ENCODE measurements around the gene VPS13D. TPM values are rescaled to one million over a fixed set of nuclear protein-coding genes. Genes with fewer than 3 reads are reported as not detected.

VPS13D gene
- total RNA-seq, 1 experiment from 2014 or later = 30.7 TPM

DNA sequence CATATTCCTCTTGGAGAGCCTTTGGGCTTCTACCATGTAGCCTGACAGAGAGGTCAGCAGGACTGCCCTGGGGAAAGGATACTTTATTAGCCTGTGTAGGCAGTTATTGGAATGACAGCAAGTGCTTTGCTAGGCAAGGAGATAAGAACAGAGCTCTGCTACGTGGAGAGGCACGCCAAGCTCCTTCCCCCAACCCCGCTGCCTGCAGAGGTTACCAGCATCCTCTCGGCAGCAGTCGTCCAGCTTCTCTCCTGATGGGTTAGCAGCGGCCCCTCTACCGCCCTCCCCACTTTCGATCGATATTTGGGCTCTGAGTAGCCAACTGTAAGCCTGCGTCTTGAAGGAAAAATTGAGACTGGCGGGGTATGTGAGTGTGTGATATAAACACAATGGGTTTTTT, 265.9 kb downstream of the VPS13D start:
- ChIA-PET CTCF (no interaction called here), POLR2A (ENCODE audit: unreplicated experiment) (no interaction called here)
- no peaks in the 10 kb centered on the region for H4K20me1 ChIP-seq (ENCODE audit: low read length)
- no peak for TF ChIP-seq EZH2 (IDR thresholded peaks at IDR 0.05; ENCODE audit: low read length, unreplicated experiment)
- TF ChIP-seq EZH2phosphoT487 (IDR thresholded peaks at IDR 0.05; ENCODE audit: borderline replicate concordance, low read length) = no peak
- TF ChIP-seq, protein P1, sequence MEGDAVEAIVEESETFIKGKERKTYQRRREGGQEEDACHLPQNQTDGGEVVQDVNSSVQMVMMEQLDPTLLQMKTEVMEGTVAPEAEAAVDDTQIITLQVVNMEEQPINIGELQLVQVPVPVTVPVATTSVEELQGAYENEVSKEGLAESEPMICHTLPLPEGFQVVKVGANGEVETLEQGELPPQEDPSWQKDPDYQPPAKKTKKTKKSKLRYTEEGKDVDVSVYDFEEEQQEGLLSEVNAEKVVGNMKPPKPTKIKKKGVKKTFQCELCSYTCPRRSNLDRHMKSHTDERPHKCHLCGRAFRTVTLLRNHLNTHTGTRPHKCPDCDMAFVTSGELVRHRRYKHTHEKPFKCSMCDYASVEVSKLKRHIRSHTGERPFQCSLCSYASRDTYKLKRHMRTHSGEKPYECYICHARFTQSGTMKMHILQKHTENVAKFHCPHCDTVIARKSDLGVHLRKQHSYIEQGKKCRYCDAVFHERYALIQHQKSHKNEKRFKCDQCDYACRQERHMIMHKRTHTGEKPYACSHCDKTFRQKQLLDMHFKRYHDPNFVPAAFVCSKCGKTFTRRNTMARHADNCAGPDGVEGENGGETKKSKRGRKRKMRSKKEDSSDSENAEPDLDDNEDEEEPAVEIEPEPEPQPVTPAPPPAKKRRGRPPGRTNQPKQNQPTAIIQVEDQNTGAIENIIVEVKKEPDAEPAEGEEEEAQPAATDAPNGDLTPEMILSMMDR (conservative IDR thresholded peaks at IDR 0.05; ENCODE audit: low read depth, low read length) = no peak
- no peak overlapping the region for H3K27ac ChIP-seq (ENCODE audit: low read length)
- intact Hi-C loops (cut with micrococcal nuclease) = no loop called here
- H3K9ac ChIP-seq (ENCODE audit: low read length) = no peak overlapping the region
- H3K9me2 ChIP-seq (replicated peaks; ENCODE audit: low read length) = no peaks in the 10 kb centered on the region
- ATAC-seq = no peak
- H3K9me3 ChIP-seq (ENCODE audit: low read length) = no peaks in the 10 kb centered on the region
- no peak overlapping the region for H3K4me3 ChIP-seq (ENCODE audit: low read length)
- 0 out of 2 replicates have a peak, but pooled peaks cover 10% of the 10 kb centered on the region for H3K36me3 ChIP-seq (ENCODE audit: low read depth, low read length)
- BruUV-seq (replicated peaks) = no TSS peak
- H2AFZ ChIP-seq (ENCODE audit: low read length) = no peak overlapping the region
- H3K27me3 ChIP-seq (ENCODE audit: low read length) = no peaks in the 10 kb centered on the region
- H3K79me2 ChIP-seq (ENCODE audit: low read length) = no peaks in the 10 kb centered on the region
- H3K4me1 ChIP-seq (ENCODE audit: insufficient read depth, low read length) = peaks cover under 1% of the 10 kb centered on the region; the same call in 1 of the 2 replicates
- DNase-seq = no peak
- H3K4me2 ChIP-seq (ENCODE audit: low read length) = no peak overlapping the region
- no peaks in the 10 kb centered on the region for H3F3A ChIP-seq (ENCODE audit: low read length, unreplicated experiment)

DNA sequence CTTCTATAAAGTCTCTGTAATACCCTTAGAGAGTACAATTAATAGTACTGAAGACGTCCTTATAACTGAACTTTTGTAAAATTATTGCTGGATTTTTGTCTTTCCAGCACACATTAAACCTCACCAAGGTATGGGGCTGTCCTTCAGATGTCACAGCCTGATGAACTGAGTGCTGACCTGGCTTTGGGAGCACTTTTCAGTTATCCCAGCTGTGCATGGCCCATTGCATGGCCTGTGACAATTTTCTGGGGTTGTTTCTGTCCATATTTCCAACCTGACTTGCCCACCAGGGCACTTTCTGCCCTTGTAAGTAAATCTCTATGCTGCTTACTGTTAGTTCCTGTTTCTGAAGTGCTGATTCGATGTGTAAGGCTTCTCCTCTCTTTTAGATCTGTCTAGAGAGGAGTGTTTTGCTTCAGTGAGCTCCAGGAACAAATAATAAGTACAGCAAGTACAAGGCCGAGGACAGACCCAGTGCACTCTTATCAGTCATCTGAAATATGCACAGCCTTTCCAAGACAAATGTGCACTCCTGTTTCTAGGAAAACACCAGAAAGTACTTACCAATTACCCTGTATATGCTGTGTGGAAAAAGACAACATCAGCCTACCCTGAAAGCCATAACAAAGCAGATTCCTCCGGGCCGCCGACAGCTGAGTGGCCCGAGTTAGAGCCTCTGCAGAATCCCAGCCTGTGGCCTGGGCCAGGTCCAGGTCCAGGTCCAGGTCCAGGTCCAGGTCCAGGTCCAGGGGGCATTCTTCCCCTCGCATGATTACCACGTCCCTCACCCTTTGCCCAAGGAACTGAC, 266.5 kb downstream of the VPS13D start:
- Histone ChIP-seq H3K27ac (ENCODE audit: low read length) (no peak overlapping the region), H3K9ac (ENCODE audit: low read length) (no peak overlapping the region)
- no TSS peak for BruUV-seq (replicated peaks)

GRCh38 chr1:12499539-12500240, 269.9 kb downstream of the VPS13D start:
- CTCF ChIA-PET = no interaction called here

More for the DNA sequence above, 266.5 kb downstream of the VPS13D start:
- TF ChIP-seq EZH2 (IDR thresholded peaks at IDR 0.05; ENCODE audit: low read length, unreplicated experiment) (no peak), EZH2phosphoT487 (IDR thresholded peaks at IDR 0.05; ENCODE audit: borderline replicate concordance, low read length) (no peak)
- H4K20me1 ChIP-seq (ENCODE audit: low read length) = no peaks in the 10 kb centered on the region
- no peaks in the 10 kb centered on the region for H3K27me3 ChIP-seq (ENCODE audit: low read length)
- H3K9me2 ChIP-seq (replicated peaks; ENCODE audit: low read length) = no peaks in the 10 kb centered on the region
- ChIA-PET POLR2A (ENCODE audit: unreplicated experiment) (no interaction called here), CTCF (no interaction called here)
- no peaks in the 10 kb centered on the region for H3K79me2 ChIP-seq (ENCODE audit: low read length)
- no peak overlapping the region for H3K4me3 ChIP-seq (ENCODE audit: low read length)
- ATAC-seq (no peak), DNase-seq (no peak)
- no peak overlapping the region for H2AFZ ChIP-seq (ENCODE audit: low read length)
- no peak overlapping the region for H3K4me2 ChIP-seq (ENCODE audit: low read length)
- H3F3A ChIP-seq (ENCODE audit: low read length, unreplicated experiment) = no peaks in the 10 kb centered on the region
- intact Hi-C loops (cut with micrococcal nuclease) = no loop called here
- no peaks in the 10 kb centered on the region for H3K9me3 ChIP-seq (ENCODE audit: low read length)
- H3K36me3 ChIP-seq (ENCODE audit: low read depth, low read length) = 0 out of 2 replicates have a peak, but pooled peaks cover 10% of the 10 kb centered on the region
- H3K4me1 ChIP-seq (ENCODE audit: insufficient read depth, low read length) = peaks cover 7% of the 10 kb centered on the region

More at GRCh38 chr1:12499539-12500240, 269.9 kb downstream of the VPS13D start:
- peaks cover 20% of the 10 kb centered on the region for H3K4me1 ChIP-seq (ENCODE audit: insufficient read depth, low read length)
- no peak overlapping the region for H3K27ac ChIP-seq (ENCODE audit: low read length)
- no peaks in the 10 kb centered on the region for H3K79me2 ChIP-seq (ENCODE audit: low read length)
- 0 out of 2 replicates have a peak, but pooled peaks cover 10% of the 10 kb centered on the region for H3K36me3 ChIP-seq (ENCODE audit: low read depth, low read length)
- intact Hi-C loops (cut with micrococcal nuclease) = loop anchor here (2.0 kb wide), 1 partner anchor 19 kb away; no protein-coding TSS in a partner anchor
- H3F3A ChIP-seq (ENCODE audit: low read length, unreplicated experiment) = no peaks in the 10 kb centered on the region
- ATAC-seq (no peak), DNase-seq (no peak)
- H3K9me3 ChIP-seq (ENCODE audit: low read length) = no peaks in the 10 kb centered on the region
- no peaks in the 10 kb centered on the region for H3K27me3 ChIP-seq (ENCODE audit: low read length)
- H4K20me1 ChIP-seq (ENCODE audit: low read length) = no peaks in the 10 kb centered on the region
- H2AFZ ChIP-seq (ENCODE audit: low read length) = no peak overlapping the region
- no TSS peak for BruUV-seq (replicated peaks)
- H3K9me2 ChIP-seq (replicated peaks; ENCODE audit: low read length) = no peaks in the 10 kb centered on the region
- no peak overlapping the region for H3K4me3 ChIP-seq (ENCODE audit: low read length)
- no peak overlapping the region for H3K9ac ChIP-seq (ENCODE audit: low read length)
- POLR2A ChIA-PET (ENCODE audit: unreplicated experiment) = no interaction called here
- no peak for TF ChIP-seq EZH2phosphoT487 (IDR thresholded peaks at IDR 0.05; ENCODE audit: borderline replicate concordance, low read length)
- TF ChIP-seq EZH2 (IDR thresholded peaks at IDR 0.05; ENCODE audit: low read length, unreplicated experiment) = no peak
- no peak overlapping the region for H3K4me2 ChIP-seq (ENCODE audit: low read length)

All from PC-3 (cell line).